Hippocampal formation (tissue), 2 donors: ENCODE measurements around the gene GCSH.
"Not testable (repeated sequence)": the region's sequence is repeated elsewhere in the genome, so short reads cannot be mapped to it uniquely, and the experiment has no call there.

Experiments used
- DNase-seq, 2 donors: peaks; one replicate each; lab custom pipeline; 2025; lab: John Stamatoyannopoulos, UW

Gene GCSH

DNA sequence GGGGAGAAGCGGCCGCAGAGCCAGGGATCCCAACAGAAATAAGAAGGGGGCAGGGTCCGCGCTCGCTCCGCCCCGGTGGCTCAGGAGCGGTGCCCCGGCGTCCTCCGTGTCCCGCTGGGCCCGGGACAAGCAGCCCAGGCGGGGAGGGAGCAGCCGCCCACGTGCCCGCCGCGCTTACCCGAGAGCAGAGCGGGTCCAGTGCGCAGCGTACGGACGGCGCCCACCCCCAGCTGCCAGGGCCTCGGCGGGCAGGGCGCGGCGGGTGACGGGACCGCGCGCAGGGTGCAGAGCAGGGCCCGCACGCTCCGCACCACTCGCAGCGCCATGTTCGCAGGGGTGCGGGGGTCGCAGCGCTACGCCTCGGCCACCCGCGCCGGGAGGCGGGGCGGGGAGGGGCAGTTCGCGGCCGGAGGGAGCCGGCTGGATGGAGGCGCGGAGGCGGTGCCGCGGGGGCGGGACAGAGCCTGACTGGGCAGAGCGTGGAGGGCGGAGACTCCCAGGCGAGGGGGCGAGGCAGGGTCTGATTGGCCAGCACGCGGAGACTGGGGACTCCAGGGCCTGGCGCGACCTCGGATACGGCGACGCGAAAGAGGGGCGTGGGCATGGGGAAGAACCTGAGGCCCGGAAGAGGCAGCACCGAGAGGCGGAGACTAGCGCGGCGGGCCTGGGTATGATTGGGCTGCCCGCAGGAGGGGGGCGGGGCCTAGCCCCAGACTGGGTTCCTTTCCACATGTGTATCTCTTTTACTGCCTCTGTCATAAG, at the start of gene GCSH:
Gene GCSH (minus strand): TSS at position 443 of the 762 bp plus-strand sequence. CDS start 117 bp downstream, at position 326.
- DNase-seq = peak; percentile 99 to 100

DNA sequence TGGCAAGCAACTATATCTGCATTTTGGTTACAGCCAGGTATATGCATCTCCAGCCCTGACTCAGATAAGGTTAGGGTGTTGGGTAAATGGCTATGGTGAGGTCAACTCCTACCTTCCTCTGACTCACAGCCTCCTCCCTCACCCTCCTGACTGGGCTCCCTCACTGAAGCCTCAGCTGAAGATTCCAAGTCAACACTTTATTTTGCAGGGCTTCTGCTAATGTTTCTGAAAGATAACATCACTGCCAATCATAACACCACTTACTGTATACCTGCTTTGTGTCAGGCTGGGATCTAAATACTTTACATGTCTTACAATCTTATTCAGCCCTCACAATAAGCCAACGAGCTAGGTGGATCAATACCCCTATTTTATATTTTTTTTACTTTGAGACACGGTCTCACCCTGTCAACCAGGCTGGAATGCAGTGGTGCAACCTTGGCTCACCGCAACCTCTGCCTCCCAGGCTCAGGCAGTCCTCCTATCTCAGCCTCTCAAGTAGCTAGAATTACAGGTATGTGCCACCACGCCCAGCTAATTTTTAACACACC, 47.8 kb upstream of the GCSH start:
- DNase-seq = no peak

GRCh38 chr16:81142864-81143263, 46.7 kb upstream of the GCSH start:
- no peak for DNase-seq

DNA sequence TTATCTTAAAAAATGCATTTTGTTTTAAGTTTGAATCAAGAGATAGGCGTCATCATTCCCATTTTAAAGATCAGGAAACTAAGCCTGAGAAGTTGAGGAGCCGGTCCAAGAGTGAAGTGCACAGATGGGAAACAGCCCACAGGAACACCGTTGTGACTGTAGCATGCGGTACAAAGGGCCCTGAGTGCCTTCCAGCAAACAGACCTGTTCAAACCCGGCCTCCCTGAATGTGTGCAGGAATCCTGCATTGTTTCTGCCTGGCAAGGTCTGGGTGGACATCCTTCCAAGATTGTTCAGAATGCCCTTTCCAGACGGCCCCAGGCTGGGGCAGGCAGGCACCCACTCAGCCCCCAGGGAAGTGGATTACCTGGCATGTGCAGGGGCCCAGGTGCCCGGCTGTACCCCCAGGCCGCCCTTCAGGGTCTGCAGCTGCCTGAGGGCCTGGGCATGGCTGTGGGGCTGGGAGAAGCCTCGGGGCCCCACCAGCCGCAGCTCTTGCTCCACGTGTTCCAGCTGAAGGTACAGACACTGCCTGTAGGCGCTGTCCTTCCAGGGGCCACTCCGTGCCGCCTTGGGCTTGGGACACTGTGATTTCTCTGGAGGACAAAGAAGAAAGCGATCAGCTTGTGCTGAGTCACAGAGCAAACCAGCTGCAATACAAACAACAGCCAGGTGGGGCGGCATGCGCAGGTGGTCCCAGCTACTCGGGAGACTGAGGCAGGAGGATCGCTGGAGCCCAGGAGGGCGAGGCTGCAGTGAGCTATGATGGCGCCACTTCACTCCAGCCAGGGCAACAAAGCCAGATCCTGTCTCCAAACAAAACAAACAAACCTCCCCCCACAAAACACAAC, 45.0 kb upstream of the GCSH start:
- DNase-seq = no peak

GRCh38 chr16:81138831-81139557, 42.8 kb upstream of the GCSH start:
- DNase-seq = no peak

DNA sequence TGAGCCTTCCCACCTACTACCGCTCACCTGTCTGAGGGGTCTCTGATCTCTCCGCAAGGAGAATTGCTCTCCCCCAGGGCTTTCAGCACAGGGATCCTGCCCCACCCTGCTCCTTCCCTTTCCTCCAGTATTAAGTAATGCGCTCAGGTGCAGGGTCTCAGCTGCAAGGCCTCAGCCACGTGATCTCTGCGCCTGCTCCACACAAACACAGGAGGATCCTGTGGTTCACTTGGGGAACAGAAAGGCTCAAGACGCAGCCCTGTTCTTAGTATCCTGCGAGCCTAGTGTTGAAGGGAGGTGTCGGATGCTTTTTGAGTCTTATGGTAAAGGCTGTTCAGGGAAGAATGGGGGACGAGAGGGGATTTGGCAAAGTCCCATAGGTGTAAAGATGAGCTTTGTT, 41.6 kb upstream of the GCSH start:
- DNase-seq = no peak

- peak; percentile 40 to 63 for DNase-seq
Measured at GRCh38 chr16:81136390-81137335, 40.5 kb upstream of the GCSH start.

DNA sequence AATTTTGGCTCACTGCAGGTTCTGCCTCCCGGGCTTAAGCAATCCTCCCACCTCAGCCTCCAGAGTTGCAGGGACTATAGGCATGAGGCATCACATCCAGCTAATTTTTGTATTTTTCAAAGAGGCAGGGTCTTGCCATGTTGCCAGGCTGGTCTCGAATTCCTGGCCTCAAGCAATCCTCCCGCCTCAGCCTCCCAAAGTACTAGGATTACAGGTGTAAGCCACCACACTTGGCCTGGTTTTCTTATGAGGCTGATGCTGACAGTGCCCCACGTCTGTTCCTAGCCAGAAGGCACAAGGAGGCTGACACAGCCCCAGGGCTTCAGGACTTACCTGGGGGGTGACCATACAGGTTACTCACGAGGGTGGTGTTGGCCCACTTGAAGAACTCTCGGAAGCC, 33.9 kb upstream of the GCSH start:
- DNase-seq = no peak

GRCh38 chr16:81128726-81129524, 32.7 kb upstream of the GCSH start:
- no peak for DNase-seq

DNA sequence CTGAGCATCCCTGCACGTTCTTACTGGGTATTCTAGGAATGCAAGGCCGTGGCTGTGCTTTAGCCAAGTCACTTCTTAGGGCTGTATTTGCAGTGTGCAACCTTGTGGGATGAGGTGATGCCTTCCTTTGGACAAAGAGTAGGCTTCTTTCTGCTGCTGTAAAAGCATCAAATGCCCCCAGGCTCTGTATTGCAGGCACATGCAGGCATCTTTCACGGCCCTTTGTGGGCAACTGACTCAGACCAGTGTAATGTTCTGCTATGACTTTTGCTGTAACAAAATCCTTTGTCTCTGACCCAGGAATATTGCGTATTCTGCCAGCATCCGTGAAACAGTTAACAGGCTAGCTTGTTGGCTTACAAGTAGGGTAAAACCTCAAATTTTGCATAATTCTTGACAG, 30.9 kb upstream of the GCSH start:
- DNase-seq = no peak

GRCh38 chr16:81123092-81123852, 27.1 kb upstream of the GCSH start:
- no peak for DNase-seq

DNA sequence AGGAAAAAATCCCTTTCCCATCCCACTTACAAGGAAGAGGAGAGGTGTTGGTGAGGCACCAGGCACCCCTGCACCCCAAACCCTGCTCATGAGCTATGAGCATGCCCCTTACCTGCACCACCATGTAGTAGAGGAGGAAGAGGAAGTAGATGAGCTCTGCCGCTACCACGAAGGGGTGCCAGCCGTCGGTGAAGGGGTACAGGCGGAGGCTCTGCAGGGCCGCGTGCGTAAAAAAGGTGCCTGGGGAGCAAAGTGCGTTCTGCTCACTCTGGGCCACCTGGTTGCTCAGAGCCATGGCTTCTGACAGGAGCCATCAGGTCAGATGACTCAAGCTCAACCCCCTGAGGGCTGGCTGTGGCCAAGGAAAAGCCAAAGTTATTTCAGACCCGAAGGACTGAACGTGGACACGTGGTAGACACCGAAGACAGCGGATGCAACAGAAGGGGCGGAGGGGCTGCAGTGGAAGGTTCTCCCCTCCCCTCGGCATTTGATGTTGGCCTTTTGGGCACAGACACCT, 25.3 kb upstream of the GCSH start:
- DNase-seq = no peak

DNA sequence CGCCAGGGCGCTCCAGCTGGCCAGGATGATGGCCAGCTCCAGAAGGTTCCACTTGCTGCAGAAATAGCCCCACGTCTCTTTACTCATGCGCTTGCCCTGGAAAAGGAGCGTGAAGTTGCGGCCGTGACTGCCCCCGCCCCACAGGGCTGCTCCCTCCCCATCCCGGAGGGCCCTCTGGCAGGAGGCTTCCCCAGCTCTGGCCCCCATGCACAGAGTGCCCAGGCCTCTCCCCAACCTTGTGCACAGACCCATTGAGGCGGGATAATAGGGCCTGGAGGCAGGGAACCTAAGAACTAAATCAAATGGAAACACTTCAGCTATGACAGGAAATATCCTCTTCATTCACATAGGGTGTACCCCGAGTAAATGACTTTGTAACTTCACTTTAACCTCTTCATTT, 21.2 kb upstream of the GCSH start:
- no peak for DNase-seq

- DNase-seq = no peak
Measured at GRCh38 chr16:81116285-81116684, 20.1 kb upstream of the GCSH start.

DNA sequence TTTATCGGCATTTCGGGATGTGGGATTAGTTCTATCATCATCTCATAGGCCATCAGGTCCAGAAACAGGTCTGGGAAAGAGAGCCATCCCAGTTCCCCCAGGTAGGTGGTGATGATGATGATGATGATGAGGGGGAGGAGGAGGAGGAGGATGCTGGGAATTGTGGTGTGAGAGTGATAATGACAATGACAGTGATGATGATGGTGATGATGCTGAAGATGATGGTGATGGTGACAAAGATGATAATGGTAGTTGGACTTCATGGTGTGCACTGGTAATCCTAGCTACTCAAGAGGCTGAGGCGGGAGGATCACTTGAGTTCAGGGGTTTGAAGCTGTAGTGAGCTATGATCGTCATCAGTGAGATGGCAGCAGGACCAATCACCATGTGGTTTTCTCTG, 16.3 kb upstream of the GCSH start:
- no peak for DNase-seq

- DNase-seq = not testable (repeated sequence)
Measured at GRCh38 chr16:81109274-81109673, 13.1 kb upstream of the GCSH start.

DNA sequence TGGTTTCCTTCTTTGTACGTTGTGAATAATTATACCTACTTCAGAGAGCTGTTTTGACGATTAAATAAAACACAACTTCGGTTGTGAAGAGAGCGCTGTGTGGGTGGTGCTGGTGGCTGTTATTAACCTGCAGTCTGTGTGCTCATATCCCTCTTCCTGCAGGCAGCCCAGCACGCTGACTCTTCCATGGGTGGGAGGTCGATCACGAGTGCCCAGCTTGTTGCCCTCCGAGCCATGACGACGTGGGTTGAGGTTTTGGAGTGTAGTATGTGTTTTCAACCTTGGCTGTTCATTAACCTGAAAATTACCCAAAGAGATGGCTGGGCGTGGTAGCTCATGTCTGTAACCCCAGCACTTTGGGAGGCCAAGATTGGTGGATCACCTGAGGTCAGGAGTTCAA, 11.3 kb upstream of the GCSH start:
- DNase-seq = no peak

- no peak for DNase-seq
Measured at GRCh38 chr16:81106826-81107503, 10.8 kb upstream of the GCSH start.

DNA sequence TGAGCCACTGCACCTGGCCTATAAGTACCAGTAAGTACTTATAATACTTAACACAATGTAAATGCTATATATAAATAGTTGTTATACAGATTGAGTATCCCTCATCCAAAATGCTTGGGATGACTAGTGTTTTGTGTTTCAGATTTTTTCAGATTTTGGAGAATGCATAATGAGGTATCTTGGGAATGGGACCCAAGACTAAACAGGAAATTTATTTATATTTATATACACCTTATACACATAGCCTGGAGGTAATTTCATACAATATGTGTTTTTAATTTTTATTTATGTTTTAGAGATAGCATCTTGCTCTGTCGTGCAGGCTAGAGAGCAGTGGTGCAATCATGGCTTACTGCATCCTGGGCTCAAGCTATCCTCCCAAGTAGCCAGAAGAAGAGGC, 9.8 kb upstream of the GCSH start:
- DNase-seq = no peak
